ENCODE measurements around the gene SLC5A10. TPM values are rescaled to one million over a fixed set of nuclear protein-coding genes. Genes with fewer than 3 reads are reported as not detected.
"Not testable (repeated sequence)": the region's sequence is repeated elsewhere in the genome, so short reads cannot be mapped to it uniquely, and the experiment has no call there.

Gene SLC5A10
- total RNA-seq, 1 donor, result not detected

DNA sequence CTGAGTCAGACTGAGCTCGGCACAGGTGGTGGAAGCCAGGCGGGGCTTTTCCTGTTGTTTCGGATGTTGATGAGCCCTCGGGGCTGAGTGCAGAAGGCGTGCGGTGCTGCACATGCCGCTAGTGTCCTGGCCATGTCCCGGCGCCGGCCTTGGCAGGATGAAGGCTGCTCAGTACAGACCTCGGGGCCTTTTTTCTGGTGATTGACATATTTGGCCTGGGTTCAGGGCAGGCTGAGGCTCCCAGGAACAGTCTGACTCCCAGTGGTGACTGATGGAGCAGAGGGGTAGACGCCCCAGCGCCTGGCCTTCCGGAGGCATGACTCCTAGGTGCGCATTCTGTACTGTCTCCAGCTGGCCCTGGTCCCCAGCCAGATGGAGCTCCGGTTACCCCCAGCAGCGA, 86.0 kb downstream of the SLC5A10 start:
- not testable (repeated sequence) for H3K4me3 ChIP-seq (ENCODE audit: low read depth, low read length); DNase-seq (ENCODE audit: low read depth)

DNA sequence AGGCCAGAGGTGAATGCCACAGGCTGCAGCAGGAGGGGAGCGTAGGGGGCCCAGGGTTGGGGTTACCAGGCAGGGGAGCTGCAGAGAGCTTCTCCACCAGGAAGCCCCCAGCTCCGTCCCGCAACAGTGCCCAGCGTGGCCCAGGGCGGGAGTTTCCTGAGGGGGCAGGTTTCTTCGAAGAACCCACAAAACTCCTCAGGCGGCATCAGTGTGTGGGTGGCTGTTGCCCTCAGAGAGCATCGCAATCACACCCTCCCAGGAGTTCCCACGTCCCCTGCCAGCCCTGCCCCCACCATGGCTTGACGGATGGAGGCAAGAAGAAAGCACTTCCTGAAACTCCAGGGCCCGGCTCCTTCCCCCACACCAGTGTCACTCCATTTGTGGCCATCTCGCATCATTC, 86.8 kb downstream of the SLC5A10 start:
- not testable (repeated sequence) for H3K4me3 ChIP-seq (ENCODE audit: low read depth, low read length); DNase-seq (ENCODE audit: low read depth)

DNA sequence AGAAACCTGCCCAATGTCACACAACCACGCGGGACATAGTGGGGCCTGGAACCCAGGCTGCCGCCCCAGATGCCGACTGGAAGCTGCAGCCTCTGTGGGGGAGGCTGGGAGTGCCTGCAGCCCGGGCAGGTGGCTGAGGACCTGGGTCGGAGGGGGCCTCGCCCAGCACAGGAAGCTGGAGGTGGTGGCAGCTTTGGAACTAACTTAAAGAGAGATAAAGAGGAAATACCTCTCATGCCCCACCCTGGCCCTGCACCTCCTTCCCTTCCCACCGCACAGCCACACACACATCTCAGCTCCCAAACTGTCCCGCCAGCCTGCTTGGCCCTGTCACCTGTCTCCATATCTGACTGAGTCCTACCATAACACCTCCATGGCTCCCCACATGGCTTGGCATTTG, 88.4 kb downstream of the SLC5A10 start:
- not testable (repeated sequence) for H3K4me3 ChIP-seq (ENCODE audit: low read depth, low read length); DNase-seq (ENCODE audit: low read depth)

DNA sequence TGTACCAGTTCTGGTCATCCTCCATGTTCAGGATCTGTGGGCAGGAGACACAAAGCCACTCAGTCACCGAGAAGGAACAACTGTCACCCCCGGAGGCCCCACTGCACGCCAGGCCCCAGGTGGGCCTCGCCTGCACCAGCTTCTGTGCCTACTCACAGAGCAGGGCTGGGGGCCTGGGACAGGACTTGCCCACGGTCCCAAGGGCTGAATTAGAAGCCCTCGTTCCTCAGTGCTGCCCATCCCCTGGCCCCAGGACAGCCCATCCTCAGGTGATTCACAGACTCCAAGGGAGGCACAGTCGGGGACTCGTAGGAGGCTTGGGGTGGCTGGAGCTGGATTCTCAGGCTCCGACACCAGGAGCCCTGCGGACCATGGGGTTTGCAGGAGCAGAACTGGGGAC, 89.9 kb downstream of the SLC5A10 start:
- DNase-seq (ENCODE audit: low read depth); H3K4me3 ChIP-seq (ENCODE audit: low read depth, low read length): not testable (repeated sequence)

DNA sequence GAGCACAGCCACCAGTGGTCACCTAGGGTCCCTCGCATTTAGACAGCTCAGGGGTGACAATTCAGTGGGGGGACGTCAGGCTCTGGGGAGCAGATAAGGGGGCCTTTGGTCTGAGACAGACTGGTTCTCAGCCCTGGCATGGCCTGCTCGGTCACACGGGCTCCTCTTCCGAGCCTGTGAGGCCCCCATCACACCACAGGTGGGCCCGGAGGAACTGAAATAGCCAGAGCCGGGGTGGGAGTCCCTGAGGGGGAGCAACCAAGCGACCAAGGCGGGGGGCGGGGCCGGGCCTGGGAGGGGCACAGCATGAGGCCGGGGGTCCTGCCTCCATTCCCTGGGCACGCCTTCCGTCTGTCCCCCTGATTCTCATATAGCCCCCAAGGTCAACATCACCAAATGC, 90.4 kb downstream of the SLC5A10 start:
- H3K4me3 ChIP-seq (ENCODE audit: low read depth, low read length); DNase-seq (ENCODE audit: low read depth): not testable (repeated sequence)

DNA sequence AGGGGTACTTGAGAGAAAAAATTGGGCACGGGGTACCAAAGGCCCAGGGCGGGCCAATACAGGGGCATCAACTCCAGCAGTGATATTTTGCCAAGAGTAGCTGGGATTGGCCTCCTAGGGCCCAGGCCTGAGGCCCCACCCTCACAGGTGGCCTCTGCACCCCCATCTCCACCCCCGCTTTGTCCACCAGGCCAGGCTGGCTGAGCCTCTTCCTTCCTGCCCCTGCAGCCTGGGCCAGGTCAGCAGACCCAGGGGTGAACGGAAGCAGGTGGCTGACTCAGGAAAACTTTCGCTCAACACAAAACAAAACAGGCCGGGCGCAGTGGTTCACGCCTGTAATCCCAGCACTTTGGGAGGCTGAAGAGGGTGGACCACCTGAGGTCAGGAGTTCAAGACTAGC, 91.1 kb downstream of the SLC5A10 start:
- not testable (repeated sequence) for DNase-seq (ENCODE audit: low read depth); H3K4me3 ChIP-seq (ENCODE audit: low read depth, low read length)

DNA sequence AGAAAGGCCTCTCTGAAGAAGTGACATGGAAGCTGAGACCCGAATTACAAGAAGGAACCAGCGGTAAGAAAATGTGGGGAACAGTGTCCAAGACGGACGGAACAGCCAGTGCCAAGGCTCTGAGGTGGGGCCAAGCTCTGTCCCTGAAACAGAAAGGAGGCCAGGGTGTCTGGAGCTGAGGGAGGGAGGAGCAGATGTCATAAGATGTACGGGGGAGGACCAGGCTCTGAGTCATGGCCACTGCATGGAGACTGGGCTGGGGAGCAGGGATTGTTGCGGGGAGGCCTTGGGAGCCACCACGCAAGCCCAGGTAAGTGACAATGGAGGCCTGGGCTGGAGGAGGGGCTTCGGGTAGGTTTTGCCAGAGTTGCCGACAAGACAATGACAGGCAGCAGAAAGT, 92.7 kb downstream of the SLC5A10 start:
- not testable (repeated sequence) for H3K4me3 ChIP-seq (ENCODE audit: low read depth, low read length); DNase-seq (ENCODE audit: low read depth)

DNA sequence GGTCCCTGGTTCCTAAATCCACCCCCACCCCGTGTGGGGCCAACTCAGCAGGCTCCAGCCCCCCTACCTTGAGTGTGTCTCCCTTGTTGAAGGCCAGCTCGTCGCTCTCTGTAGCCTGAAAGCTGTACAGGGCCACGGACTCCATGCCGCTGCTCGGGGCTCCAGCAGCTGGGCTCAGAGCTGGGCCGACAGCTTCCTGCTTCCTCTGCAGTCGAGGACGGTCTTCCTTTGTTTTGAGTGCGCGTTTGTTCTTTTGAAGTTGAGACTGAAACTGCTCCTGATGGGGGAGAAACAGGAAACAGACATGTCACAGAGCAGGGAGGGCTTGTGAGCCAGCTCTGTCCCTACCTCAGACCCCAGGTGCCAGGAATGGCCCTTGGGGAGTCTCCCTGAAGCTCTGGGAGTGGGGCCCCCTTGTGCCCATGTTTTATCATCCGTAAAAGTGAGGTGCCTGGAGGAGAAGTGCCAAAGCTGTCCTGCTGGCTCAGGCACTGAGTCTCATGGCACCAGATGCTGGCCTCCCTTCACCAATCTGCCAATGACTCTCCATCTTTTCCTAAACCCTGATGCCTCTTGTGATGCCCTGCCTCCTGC, 94.9 kb downstream of the SLC5A10 start, which contains the start of gene GRAP:
Gene GRAP, minus strand, starts transcription at position 176 of the 594 bp plus-strand sequence. Its CDS starts 31 bp downstream, at position 145.
- not testable (repeated sequence) for H3K4me3 ChIP-seq (ENCODE audit: low read depth, low read length); DNase-seq (ENCODE audit: low read depth)

DNA sequence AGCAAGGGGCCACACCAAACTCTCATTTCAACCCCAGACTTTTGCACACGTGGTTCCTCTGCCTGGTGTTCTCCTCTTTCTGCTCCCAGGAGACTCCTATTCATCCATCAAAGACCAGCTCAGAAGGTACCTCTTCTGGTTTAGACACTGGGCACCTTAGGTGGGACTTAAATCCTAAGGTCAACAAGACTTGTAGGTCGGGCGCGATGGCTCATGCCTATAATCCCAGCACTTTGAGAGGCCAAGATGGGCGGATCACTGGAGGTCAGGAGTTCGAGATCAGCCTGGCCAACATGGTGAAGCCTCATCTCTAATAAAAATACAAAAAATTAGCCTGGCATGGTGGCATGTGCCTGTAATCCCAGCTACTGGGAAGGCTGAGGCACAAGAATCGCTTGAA, 95.5 kb downstream of the SLC5A10 start:
- H3K4me3 ChIP-seq (ENCODE audit: low read depth, low read length); DNase-seq (ENCODE audit: low read depth): not testable (repeated sequence)

DNA sequence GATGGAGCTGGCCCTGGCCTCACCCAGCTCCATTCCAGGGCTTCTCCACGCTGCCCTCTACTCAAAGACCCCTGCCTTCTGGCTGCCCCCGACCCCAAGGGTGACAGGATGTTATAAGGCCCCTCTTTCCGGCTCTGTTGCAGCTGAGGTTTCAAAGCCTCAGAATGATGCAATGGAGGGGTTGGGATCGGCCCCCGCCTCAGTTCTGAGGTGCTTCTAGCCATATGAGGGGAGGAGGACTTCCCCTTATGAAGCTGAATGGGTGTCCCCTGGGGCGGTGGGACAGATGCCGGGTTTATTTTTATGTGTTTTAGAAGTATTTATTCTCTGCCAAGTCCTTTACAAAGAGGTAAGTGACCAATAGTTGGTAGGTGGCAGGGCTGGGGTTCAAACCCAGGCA, 96.9 kb downstream of the SLC5A10 start:
- not testable (repeated sequence) for H3K4me3 ChIP-seq (ENCODE audit: low read depth, low read length); DNase-seq (ENCODE audit: low read depth)

DNA sequence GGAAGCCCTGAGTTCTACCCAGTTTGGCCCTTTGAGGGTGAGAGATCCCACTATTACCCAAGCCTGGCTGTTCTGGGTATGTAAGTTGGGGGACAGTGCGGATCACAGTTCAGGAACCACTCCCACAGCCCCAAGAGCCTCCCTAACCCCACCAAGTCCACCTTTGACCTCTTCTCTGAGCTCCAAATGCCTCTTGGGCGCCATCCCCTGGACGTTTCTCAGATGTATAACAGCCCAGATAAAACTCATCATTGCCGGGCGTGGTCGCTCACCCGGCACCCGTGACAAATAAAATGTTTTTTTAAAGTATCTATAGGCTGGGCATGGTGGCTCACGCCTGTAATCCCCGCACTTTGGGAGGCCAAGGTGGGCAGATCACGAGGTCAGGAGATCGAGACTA, 103.5 kb downstream of the SLC5A10 start:
- not testable (repeated sequence) for H3K4me3 ChIP-seq (ENCODE audit: low read depth, low read length); DNase-seq (ENCODE audit: low read depth)

DNA sequence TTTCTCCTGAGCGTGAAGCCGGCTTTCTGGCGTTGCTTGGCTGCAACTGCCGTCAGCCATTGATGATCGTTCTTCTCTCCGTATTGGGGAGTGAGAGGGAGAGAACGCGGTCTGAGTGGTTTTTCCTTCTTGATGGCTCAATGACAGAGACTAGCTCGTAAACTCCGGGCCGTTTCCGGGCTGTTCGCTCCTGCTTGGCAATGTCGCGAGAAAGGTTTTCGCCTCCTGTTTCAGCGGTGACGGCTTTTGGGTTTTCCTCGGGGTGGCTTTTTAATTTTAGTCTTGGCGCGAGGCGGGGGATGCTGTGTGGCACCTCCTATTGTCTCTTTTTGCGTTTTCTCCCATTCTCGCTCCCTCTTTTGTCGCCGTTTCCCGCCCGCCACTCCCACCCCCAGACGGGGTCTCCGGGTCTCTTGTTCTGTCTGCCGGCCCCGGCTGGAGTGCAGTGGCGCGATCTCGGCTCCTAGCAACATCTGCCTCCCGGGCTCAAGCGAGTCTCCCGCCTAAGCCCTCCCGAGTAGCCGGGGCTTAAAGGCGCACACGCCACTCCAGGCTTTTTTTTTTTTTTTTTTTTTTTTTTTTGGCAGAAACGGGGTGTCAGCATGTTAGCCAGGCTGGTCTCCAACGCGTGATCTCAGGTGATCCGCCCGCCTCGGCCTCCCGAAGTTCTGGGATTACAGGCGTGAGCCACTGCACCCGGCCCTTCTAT, 110.2 kb downstream of the SLC5A10 start:
- DNase-seq (ENCODE audit: low read depth); H3K4me3 ChIP-seq (ENCODE audit: low read depth, low read length): not testable (repeated sequence)

DNA sequence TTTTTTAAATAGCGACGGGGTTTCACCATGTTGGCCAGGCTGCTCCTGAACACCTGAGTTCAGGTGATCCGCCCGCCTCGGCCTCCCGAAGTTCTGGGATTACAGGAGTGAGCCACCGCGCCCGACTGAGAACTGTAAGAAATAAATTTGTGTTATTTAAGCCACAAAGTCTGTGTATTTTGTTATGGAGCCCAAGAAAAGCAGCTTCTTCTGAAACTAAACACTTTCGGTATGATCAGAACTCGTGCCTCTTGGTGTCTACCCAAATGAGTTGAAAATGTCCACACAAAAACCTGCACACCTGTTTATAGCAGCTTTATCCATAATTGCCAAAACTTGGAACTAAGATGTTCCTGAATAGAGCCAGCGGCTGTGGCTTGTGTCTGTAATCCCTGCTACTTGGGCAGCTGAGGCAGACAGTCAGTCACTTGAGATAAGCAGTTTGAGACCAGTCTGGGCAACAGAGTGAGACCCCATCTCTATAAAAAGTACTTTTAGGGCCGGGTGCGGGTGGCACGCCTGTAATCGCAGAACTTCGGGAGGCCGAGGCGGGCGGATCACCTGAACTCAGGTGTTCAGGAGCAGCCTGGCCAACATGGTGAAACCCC, 110.9 kb downstream of the SLC5A10 start:
- H3K4me3 ChIP-seq (ENCODE audit: low read depth, low read length); DNase-seq (ENCODE audit: low read depth): not testable (repeated sequence)

DNA sequence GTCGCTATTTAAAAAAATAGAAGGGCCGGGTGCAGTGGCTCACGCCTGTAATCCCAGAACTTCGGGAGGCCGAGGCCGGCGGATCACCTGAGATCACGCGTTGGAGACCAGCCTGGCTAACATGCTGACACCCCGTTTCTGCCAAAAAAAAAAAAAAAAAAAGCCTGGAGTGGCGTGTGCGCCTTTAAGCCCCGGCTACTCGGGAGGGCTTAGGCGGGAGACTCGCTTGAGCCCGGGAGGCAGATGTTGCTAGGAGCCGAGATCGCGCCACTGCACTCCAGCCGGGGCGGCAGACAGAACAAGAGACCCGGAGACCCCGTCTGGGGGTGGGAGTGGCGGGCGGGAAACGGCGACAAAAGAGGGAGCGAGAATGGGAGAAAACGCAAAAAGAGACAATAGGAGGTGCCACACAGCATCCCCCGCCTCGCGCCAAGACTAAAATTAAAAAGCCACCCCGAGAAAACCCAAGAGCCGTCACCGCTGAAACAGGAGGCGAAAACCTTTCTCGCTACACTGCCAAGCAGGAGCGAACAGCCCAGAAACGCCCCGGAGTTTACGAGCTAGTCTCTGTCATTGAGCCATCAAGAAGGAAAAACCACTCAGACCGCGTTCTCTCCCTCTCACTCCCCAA, 111.5 kb downstream of the SLC5A10 start:
- H3K4me3 ChIP-seq (ENCODE audit: low read depth, low read length); DNase-seq (ENCODE audit: low read depth): not testable (repeated sequence)

DNA sequence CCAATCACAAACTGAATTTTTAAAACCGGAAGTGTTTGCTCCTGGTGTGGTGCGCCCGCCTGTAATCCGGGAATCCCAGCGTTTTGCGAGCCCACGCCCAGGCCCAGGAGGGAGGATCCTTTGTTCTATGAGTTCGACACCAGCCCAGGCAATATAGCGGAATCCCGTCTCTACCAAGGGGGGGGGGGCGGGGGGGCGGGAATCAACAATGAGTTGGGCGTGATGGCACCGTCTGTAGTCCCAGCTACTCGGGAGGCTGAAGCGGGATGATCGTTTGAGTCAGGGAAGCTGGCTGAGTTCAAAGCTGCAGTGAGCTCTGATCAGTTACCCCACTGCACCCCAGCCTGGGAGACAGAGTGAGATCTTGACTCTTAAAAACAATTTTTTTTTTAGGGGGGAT, 112.4 kb downstream of the SLC5A10 start:
- DNase-seq (ENCODE audit: low read depth), result peak; percentile 0
- H3K4me3 ChIP-seq (ENCODE audit: low read depth, low read length), result not testable (repeated sequence)

DNA sequence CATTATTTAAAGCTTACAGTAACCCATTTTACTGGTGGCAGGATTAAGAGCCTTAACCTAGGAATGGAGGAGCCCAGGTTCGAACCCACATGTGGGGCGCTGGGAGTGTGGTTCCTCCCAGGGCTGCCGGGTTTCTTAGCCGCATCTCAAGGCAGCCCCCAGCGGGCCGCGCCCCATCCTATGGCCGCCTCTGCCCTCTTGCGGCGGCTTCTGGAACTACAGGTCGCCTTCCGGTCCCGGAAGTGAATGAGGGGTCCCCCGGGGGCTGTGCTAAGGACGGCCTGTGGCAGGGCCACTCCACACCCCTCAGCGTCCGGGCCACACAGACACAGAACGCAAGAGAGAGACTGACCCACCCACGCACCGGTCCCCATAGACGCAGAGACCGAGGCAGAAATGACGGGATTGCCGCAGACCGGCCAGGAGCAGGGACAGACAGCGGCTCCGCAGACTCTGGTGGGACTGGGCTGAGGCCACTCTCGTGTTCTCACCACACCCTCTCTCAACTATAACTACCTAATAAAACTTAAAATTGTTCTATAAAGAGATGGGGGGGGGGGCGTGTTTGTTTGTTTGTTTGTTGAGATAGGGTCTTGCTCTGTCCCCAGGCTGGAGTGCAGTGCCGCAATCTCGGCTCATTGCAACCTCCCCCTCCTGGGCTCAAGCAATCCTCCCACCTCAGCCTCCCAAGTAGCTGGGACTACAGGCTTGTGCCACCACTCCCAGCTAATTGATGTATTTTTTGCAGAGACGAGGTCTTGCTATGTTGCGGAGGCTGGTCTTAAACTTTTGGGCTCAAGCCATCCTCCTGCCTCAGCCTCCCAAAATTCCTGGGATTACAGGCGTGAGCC, 118.6 kb downstream of the SLC5A10 start:
- DNase-seq (ENCODE audit: low read depth); H3K4me3 ChIP-seq (ENCODE audit: low read depth, low read length): not testable (repeated sequence)

Data from fibroblast of villous mesenchyme (primary cell).